Endothelial cell of umbilical vein (primary cell): ENCODE data around the gene MRPL14. TPM values are rescaled to one million over a fixed set of nuclear protein-coding genes. Genes with fewer than 3 reads are reported as not detected.

Experiments used
- BruUV-seq: library from RNA; stranded (reverse); fragments of 400-500 nt; replicated peaks from 2 replicates; lab custom pipeline; 2021; lab: Mats Ljungman, UMichigan
- CTCF ChIA-PET: fragments of 300-600, 350-600 bp; sonication (Branson Sonifier 250); formaldehyde crosslinking; loops from one replicate; lab custom pipeline; 2021; ENCODE audit warnings: antibody characterized with exemption, inconsistent platforms; lab: Charles Lee
- POLR2A ChIA-PET: fragments of 300-600, 350-600 bp; sonication (Branson Sonifier 250); formaldehyde crosslinking; loops from one replicate; lab custom pipeline; 2021; ENCODE audit warnings: antibody characterized with exemption, inconsistent platforms; lab: Charles Lee
- DNase-seq: peaks from one replicate; pipeline ENCODE4 v3.0.0-alpha.2; 2011; ENCODE audit warnings: low read depth, low spot score
- FAIRE-seq: peaks from 2 replicates; lab custom pipeline; 2011; peaks lifted over from hg19 to GRCh38; lab: Jason Lieb, UNC
- H2AFZ ChIP-seq: 2 replicates; pipeline ENCODE4 v1.6.0; 2012; ENCODE audit warnings: low read depth, low read length, control low read depth, inconsistent platforms
- H3K27ac ChIP-seq: 2 replicates; pipeline ENCODE4 v1.5.1; 2011; ENCODE audit warnings: low read depth, mild to moderate bottlenecking, control low read depth, low read length, moderate library complexity; ENCODE audit not compliant: insufficient read depth
- H3K27me3 ChIP-seq, 2 experiments: 2 replicates each; pipeline versions ENCODE4 v1.6.0 to v1.6.1; 2011; ENCODE audit warnings: low read length in 2 of 2, mixed read lengths in 1 of 2; ENCODE audit not compliant: control insufficient read depth in 2 of 2, insufficient read depth in 2 of 2
- H3K36me3 ChIP-seq, 2 experiments: 2 replicates in 1 of 2; 3 replicates in 1 of 2; pipeline ENCODE4 v1.5.1; 2011; ENCODE audit warnings: low read length in 2 of 2, mild to moderate bottlenecking in 1 of 2, moderate library complexity in 1 of 2; ENCODE audit not compliant: control insufficient read depth in 2 of 2, insufficient read depth in 2 of 2; ENCODE audit errors: extremely low read depth in 1 of 2
- H3K4me1 ChIP-seq: 3 replicates; pipeline ENCODE4 v1.5.1; 2011; ENCODE audit warnings: mild to moderate bottlenecking, low read length; ENCODE audit not compliant: control insufficient read depth, insufficient read depth; ENCODE audit errors: extremely low read depth
- H3K4me2 ChIP-seq: 2 replicates; pipeline ENCODE4 v1.6.1; 2011; ENCODE audit warnings: low read length, control low read depth, mixed read lengths; ENCODE audit not compliant: insufficient read depth
- H3K4me3 ChIP-seq, 3 experiments: fragments of 200-600 bp in 1 of 3; sonication (generic), shearing (Covaris generic) in 1 of 3; replicated peaks in 1 of 3; 2 replicates each; pipeline ENCODE4 v1.5.1; 2011 to 2016; ENCODE audit warnings: control low read depth in 3 of 3, low read length in 3 of 3, mild to moderate bottlenecking in 2 of 3, inconsistent platforms in 1 of 3, low read depth in 1 of 3, moderate library complexity in 1 of 3; ENCODE audit not compliant: insufficient read depth in 1 of 3
- H3K79me2 ChIP-seq: 2 replicates; pipeline ENCODE4 v1.6.0; 2012; ENCODE audit warnings: low read length, inconsistent platforms; ENCODE audit not compliant: control insufficient read depth, insufficient read depth
- H3K9ac ChIP-seq: replicated peaks from 2 replicates; pipeline ENCODE3; 2011; ENCODE audit warnings: low read length, control low read depth; ENCODE audit not compliant: insufficient read depth; ENCODE audit errors: extremely low read depth
- H3K9me1 ChIP-seq: replicated peaks from 3 replicates; pipeline ENCODE4 v1.6.0; 2011; ENCODE audit warnings: mild to moderate bottlenecking, low read length; ENCODE audit not compliant: control insufficient read depth, insufficient read depth; ENCODE audit errors: extremely low read depth
- H3K9me3 ChIP-seq: replicated peaks from 2 replicates; pipeline ENCODE4 v1.5.1; 2012; ENCODE audit warnings: low read length, inconsistent platforms; ENCODE audit not compliant: control insufficient read depth, insufficient read depth
- H4K20me1 ChIP-seq: replicated peaks from 2 replicates; pipeline ENCODE3; 2011; ENCODE audit warnings: mild to moderate bottlenecking, low read length; ENCODE audit not compliant: control insufficient read depth, insufficient read depth; ENCODE audit errors: extremely low read depth
- EZH2 ChIP-seq: IDR thresholded peaks from 2 replicates; pipeline ENCODE4 v1.6.1; 2012; ENCODE audit warnings: borderline replicate concordance, low read depth, mild to moderate bottlenecking, moderate library complexity, low read length, inconsistent platforms; ENCODE audit not compliant: severe bottlenecking
- FOS ChIP-seq: IDR thresholded peaks from 2 replicates; pipeline ENCODE4 v1.6.1; 2011; ENCODE audit warnings: mild to moderate bottlenecking, low read length, moderate library complexity, borderline replicate concordance; ENCODE audit not compliant: insufficient read depth
- GATA2 ChIP-seq: IDR thresholded peaks from 2 replicates; pipeline ENCODE4 v1.7.0; 2011; ENCODE audit warnings: low read depth, mild to moderate bottlenecking, moderate library complexity, mixed read lengths, low read length; ENCODE audit not compliant: insufficient read length, insufficient read depth
- JUN ChIP-seq: IDR thresholded peaks from 2 replicates; pipeline ENCODE4 v1.6.1; 2011; ENCODE audit warnings: borderline replicate concordance, low read depth; ENCODE audit not compliant: insufficient read length, insufficient read depth
- MYC ChIP-seq: IDR thresholded peaks from one replicate; pipeline ENCODE4 v1.6.1; 2011; ENCODE audit warnings: mild to moderate bottlenecking, low read depth, low read length
- POLR2A ChIP-seq: IDR thresholded peaks from 2 replicates; pipeline ENCODE4 v1.6.1; 2012; ENCODE audit warnings: low read depth, mild to moderate bottlenecking, control low read depth, low read length
- POLR2AphosphoS5 ChIP-seq: IDR thresholded peaks from 2 replicates; pipeline ENCODE4 v1.6.1; 2012; ENCODE audit warnings: low read depth, mild to moderate bottlenecking, control low read depth, low read length, moderate library complexity; ENCODE audit not compliant: insufficient read depth
- dilution Hi-C: fragments of 300-500 bp; cut with MboI; formaldehyde crosslinking; loops from one replicate; pipeline ENCODE4 v1.15.0; 2019; ENCODE audit warnings: low sequenced_read_pairs; ENCODE audit not compliant: extremely low pct_ligation_motif_present
- intact Hi-C: fragments of 100-400 bp; cut with micrococcal nuclease; formaldehyde crosslinking; loops from one replicate; pipeline ENCODE4 v1.10.0; 2022
- polyA plus RNA-seq, 4 experiments: library from polyadenylated mRNA; depleted of rRNA in 3 of 4; stranded (reverse) in 3 of 4; unstranded in 1 of 4; fragments of >200 nt; gene quantifications; 2 replicates each; pipeline versions ENCODE4 v1.2.1 to v1.2.3, GENCODE V29; 2011 to 2012; ENCODE audit warnings: missing spikeins in 1 of 4
- total RNA-seq: library from RNA; stranded (reverse); gene quantifications from 2 replicates; pipeline ENCODE4 v1.2.3, GENCODE V29; 2021
- TF ChIP-seq, protein P1 (sequence below): IDR thresholded peaks from 2 replicates; pipeline ENCODE4 v1.6.1; 2011; ENCODE audit not compliant: insufficient read depth, insufficient read length
- TF ChIP-seq, protein P2 (sequence below), 2 donors: IDR thresholded peaks; 1 replicate in 1 of 2; 2 replicates in 1 of 2; pipeline ENCODE4 v1.5.1; 2011; ENCODE audit warnings: low read length in 2 of 2, mild to moderate bottlenecking in 2 of 2, moderate library complexity in 2 of 2, control low read depth in 1 of 2, inconsistent platforms in 1 of 2, low read depth in 1 of 2; ENCODE audit not compliant: insufficient read depth in 1 of 2; ENCODE audit errors: extremely low read depth in 1 of 2

The MRPL14 gene
- total and polyA plus RNA-seq, 2 donors (not counting 3 experiments of a cell fraction or from before 2014, with no cell fraction given) = 68.1 to 103 TPM

DNA sequence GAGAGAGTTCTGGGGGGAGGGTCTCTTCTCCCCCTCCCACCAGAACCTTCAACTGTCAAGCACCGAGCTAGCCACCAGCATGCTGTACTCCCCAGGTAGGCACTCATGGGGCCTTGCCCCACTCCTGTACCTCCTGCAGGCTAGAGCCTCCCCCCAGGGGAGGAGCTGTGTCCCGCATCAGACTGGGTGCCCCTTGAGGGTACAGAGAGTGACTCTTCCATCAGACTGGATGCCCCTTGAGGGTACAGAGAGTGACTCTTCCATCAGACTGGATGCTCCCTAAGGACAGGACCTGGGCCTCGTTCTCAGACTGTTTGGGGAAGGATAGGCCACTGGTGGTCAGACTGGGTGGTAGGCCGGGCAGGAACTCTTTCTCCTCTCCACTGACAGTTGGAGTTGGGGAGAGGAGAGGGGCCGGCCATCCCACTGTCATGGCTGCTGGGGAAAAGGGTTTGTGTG is 31.5 kb upstream of the MRPL14 start, which contains the start of gene CAPN11:
Gene CAPN11 (plus strand): TSS at position 51 of the 459 bp plus-strand sequence. CDS start 29 bp downstream, at position 80.
- no peak within 1 kb of the TSS for H3K9ac ChIP-seq
- H3K4me2 ChIP-seq = no peak within 1 kb of the TSS
- no TSS peak for BruUV-seq
- H3K4me1 ChIP-seq = no peaks in the 10 kb centered on the region
- H3K27me3 ChIP-seq = peaks cover 0 to 3% of the 10 kb centered on the region in 2 experiments
- dilution Hi-C loops (no loop called here), intact Hi-C loops (no loop called here)
- H3K4me3 ChIP-seq = no peak within 1 kb of the TSS
- DNase-seq (no peak), FAIRE-seq (no peak)
- H3K36me3 ChIP-seq = no peaks in the 10 kb centered on the region
- H4K20me1 ChIP-seq = no peaks in the 10 kb centered on the region
- H3K9me1 ChIP-seq = no peaks in the 10 kb centered on the region
- no peak within 1 kb of the TSS for H3K27ac ChIP-seq
- H3K9me3 ChIP-seq = no peaks in the 10 kb centered on the region
- no peaks in the 10 kb centered on the region for H3K79me2 ChIP-seq
- no peak within 1 kb of the TSS for H2AFZ ChIP-seq
- TF ChIP-seq MYC (no peak), EZH2 (no peak), GATA2 (no peak), JUN (no peak), POLR2AphosphoS5 (no peak), FOS (no peak), POLR2A (no peak)
- TF ChIP-seq, protein P1, sequence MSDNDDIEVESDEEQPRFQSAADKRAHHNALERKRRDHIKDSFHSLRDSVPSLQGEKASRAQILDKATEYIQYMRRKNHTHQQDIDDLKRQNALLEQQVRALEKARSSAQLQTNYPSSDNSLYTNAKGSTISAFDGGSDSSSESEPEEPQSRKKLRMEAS = no peak
- TF ChIP-seq, protein P2, sequence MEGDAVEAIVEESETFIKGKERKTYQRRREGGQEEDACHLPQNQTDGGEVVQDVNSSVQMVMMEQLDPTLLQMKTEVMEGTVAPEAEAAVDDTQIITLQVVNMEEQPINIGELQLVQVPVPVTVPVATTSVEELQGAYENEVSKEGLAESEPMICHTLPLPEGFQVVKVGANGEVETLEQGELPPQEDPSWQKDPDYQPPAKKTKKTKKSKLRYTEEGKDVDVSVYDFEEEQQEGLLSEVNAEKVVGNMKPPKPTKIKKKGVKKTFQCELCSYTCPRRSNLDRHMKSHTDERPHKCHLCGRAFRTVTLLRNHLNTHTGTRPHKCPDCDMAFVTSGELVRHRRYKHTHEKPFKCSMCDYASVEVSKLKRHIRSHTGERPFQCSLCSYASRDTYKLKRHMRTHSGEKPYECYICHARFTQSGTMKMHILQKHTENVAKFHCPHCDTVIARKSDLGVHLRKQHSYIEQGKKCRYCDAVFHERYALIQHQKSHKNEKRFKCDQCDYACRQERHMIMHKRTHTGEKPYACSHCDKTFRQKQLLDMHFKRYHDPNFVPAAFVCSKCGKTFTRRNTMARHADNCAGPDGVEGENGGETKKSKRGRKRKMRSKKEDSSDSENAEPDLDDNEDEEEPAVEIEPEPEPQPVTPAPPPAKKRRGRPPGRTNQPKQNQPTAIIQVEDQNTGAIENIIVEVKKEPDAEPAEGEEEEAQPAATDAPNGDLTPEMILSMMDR (IDR thresholded peaks at IDR 0.05; ENCODE audit: extremely low read depth in 1 of 2, insufficient read depth in 1 of 2, low read depth in 1 of 2, low read length in 2 of 2) = no peak
- ChIA-PET POLR2A (no interaction called here), CTCF (interaction anchor here (1.6 to 2.4 kb wide), 2 partner anchors 62 to 64 kb away, joined by 3 to 8 read pairs; no protein-coding TSS in a partner anchor)
